GM12865 (cell line): ENCODE data around the gene DDX53.

ENCODE experiments used
- DNase-seq: peaks from one replicate; pipeline ENCODE4 v3.0.0; 2010; ENCODE audit warnings: low read depth
- H3K4me3 ChIP-seq: 2 replicates; pipeline ENCODE4 v1.5.1; 2011; ENCODE audit warnings: mild to moderate bottlenecking, low read depth, low read length, control low read depth
- TF ChIP-seq, protein P1 (sequence below): IDR thresholded peaks from 2 replicates; pipeline ENCODE4 v1.5.1; 2011; ENCODE audit warnings: low read length, control low read depth, low read depth, inconsistent platforms; ENCODE audit not compliant: insufficient read depth; ENCODE audit errors: missing control alignments

Gene DDX53

DNA sequence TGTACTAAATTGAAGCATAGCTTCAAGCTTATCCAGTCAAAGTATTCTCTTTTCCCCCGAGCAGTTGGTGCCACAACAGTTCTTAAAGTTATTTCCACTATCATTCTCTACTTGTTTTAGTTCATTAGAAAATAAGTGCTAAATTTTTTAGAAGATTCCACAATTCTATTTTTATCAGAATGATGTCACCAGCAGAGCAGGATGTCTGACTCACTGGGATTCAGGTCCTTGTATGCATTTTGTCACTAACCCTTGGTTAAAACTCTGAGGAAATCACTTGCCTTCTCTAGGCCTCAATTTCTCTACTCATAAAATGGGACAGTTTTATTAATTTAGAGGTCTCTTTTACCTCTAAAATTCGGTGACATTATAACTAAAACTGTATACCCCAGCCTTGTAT lies 3.4 kb downstream of the DDX53 start:
- TF ChIP-seq, protein P1, sequence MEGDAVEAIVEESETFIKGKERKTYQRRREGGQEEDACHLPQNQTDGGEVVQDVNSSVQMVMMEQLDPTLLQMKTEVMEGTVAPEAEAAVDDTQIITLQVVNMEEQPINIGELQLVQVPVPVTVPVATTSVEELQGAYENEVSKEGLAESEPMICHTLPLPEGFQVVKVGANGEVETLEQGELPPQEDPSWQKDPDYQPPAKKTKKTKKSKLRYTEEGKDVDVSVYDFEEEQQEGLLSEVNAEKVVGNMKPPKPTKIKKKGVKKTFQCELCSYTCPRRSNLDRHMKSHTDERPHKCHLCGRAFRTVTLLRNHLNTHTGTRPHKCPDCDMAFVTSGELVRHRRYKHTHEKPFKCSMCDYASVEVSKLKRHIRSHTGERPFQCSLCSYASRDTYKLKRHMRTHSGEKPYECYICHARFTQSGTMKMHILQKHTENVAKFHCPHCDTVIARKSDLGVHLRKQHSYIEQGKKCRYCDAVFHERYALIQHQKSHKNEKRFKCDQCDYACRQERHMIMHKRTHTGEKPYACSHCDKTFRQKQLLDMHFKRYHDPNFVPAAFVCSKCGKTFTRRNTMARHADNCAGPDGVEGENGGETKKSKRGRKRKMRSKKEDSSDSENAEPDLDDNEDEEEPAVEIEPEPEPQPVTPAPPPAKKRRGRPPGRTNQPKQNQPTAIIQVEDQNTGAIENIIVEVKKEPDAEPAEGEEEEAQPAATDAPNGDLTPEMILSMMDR = no peak
- DNase-seq = no peak
- H3K4me3 ChIP-seq = no peak overlapping the region

DNA sequence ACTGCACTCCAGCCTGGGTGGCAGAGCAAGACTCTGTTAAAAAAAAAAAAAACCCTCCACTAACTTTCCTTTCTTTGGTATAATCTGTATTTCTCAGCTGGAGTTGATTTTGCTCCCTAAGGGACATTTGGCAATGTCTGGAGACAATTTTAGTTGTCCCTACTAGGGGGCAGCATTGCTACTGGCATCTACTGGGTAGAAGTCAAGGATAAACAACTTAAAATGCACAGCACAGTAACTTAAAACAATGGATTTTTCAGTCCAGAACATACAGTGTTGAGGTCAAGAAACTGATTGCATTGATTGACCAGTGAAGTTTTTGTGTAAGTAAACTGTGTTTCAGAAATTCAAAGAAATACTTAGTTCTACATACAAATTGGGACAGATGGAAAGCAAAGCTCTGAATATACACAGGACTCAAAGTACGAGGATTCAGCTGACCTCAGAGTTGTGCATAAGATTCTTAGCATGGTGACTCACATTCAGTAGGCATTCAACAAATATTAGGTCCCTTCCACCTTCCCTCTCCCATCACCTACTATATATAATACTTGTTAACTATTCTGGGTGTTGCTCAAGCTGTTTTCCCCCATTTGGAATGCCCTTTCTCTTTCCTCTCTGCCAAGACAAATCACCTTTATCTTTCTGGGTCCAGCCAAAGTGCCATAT lies 8.8 kb downstream of the DDX53 start:
- no peak overlapping the region for H3K4me3 ChIP-seq
- peak; percentile 9 for DNase-seq
- TF ChIP-seq, protein P1 = no peak

DNA sequence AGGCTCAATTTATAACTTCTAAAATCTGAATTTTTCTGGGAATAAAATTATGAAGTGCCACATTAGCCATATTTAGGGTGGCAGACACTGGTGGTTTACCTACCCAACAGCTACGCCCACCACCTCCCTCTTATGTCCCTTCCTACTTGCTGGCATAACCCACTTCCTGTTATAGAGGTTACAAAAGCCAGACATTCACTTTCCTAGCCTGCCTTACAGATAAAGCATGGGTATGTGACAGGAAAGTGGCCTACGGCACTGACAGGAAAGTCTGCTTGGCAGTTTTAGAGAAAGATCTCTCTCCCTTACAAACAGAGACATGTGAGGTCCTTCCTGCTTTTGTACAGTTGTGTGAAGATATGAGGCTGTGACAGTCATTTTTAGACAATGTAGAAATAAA lies 12.4 kb downstream of the DDX53 start:
- DNase-seq = no peak
- TF ChIP-seq, protein P1 = no peak
- no peak overlapping the region for H3K4me3 ChIP-seq

DNA sequence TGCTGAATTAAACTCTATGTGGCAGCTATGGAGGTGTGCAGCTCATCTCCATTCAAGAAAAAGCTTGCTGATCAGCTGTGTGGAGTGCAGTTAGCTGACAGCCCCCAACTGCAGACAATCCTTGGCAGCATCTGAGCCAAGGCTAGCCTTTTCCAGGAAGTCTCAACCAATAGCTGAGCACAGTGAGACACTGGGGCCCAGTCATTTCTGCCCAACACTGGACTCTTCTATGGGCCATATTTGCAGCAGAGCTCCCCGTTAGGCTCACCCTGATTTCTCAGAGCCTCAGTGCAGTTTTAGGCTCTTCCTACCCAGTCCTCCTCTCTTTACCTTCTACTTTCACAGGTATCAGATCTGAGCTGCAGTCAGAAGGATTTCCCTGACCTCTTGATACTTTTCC lies 12.9 kb downstream of the DDX53 start:
- TF ChIP-seq, protein P1 = no peak
- DNase-seq = no peak
- H3K4me3 ChIP-seq = no peak overlapping the region

DNA sequence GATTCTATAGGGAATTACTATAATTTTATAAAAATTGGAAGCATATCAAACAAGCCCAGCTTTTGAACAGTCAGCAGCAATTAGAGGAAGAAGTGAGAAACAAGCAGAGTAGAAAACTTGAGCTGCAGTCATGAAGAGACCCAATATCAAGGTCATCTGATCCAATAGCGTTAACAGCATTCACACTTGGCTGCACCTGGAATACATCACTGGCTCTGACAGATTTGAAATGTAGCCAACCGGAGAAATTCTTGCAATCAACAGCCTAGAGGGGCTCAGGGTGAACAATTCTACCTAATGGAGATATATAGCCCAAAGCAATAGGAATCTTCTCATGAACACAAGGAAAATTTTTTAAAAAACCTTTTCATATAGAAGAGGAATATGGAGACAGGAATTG lies 13.6 kb downstream of the DDX53 start:
- H3K4me3 ChIP-seq = no peak overlapping the region
- TF ChIP-seq, protein P1 = no peak
- no peak for DNase-seq

DNA sequence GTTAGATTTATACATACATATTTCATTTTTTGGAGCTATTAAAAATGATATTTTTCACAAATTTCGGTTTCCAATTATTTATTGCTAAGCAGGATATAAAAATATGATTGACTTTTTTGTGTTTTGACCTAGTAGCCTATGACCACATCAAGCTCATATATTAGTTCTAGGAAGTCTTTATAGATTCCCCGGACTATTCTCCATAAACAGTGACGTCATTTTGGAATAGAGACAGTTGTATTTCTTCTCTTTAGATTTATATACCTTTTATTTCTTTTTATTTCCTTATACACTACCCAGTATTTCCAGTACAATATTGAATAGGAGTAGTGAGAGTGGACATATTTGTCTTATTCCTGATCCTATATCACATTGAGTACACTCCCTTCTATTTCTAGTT lies 31.8 kb downstream of the DDX53 start:
- no peak for DNase-seq
- no peak overlapping the region for H3K4me3 ChIP-seq
- TF ChIP-seq, protein P1 = no peak

DNA sequence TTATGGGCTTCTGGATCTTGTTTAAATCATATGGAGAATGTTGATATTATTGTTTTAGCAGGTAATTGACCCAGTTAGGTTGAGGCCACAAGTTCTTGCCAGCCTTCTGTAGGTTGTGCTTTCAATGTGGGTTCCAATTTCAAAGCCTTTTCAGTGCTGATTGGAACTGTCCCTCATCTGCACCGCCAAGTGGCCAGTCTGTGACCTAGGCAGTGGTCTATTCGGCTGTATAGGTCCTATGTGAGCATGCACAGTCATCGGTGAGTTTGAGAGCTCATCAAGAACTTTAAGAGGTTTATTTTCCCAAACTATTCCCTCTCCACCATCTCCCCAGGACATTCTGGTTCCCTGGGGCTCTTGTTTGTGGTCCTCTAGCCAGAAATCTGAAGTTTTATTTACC lies 35.7 kb downstream of the DDX53 start:
- TF ChIP-seq, protein P1 = no peak
- no peak for DNase-seq
- no peak overlapping the region for H3K4me3 ChIP-seq
